ENCODE results near the gene SPRR2G. TPM values are rescaled to one million over a fixed set of nuclear protein-coding genes. Genes with fewer than 3 reads are reported as not detected.
"Not testable (repeated sequence)": the region's sequence is repeated elsewhere in the genome, so short reads cannot be mapped to it uniquely, and the experiment has no call there.

The SPRR2G gene
- total RNA-seq, 1 experiment from 2014 or later = not detected

GRCh38 chr1:153133267-153133666, 17.4 kb downstream of the SPRR2G start:
- H3K4me2 ChIP-seq (ENCODE audit: low read length) = no peak overlapping the region
- no peaks in the 10 kb centered on the region for H3K9me3 ChIP-seq (ENCODE audit: low read length)
- no peak overlapping the region for H2AFZ ChIP-seq (ENCODE audit: low read length)
- H3K79me2 ChIP-seq (ENCODE audit: low read length) = no peaks in the 10 kb centered on the region
- no peak overlapping the region for H3K9ac ChIP-seq (ENCODE audit: low read length)
- ATAC-seq (no peak), DNase-seq (no peak)
- H3F3A ChIP-seq (ENCODE audit: low read length, unreplicated experiment) = no peaks in the 10 kb centered on the region
- no peaks in the 10 kb centered on the region for H3K9me2 ChIP-seq (replicated peaks; ENCODE audit: low read length)
- H3K36me3 ChIP-seq (ENCODE audit: low read depth, low read length) = no peaks in the 10 kb centered on the region
- POLR2A ChIA-PET (ENCODE audit: unreplicated experiment) = no interaction called here
- CTCF ChIA-PET = no interaction called here
- no peaks in the 10 kb centered on the region for H3K4me1 ChIP-seq (ENCODE audit: insufficient read depth, low read length)
- TF ChIP-seq EZH2phosphoT487 (IDR thresholded peaks at IDR 0.05; ENCODE audit: borderline replicate concordance, low read length) (no peak), CTCF (conservative IDR thresholded peaks at IDR 0.05; ENCODE audit: low read depth, low read length) (no peak), EZH2 (IDR thresholded peaks at IDR 0.05; ENCODE audit: low read length, unreplicated experiment) (no peak)
- H3K27me3 ChIP-seq (ENCODE audit: low read length) = peaks cover 34% of the 10 kb centered on the region
- intact Hi-C loops (cut with micrococcal nuclease) = no loop called here
- no peak overlapping the region for H3K27ac ChIP-seq (ENCODE audit: low read length)
- no peak overlapping the region for H3K4me3 ChIP-seq (ENCODE audit: low read length)
- BruUV-seq (replicated peaks) = no TSS peak
- H4K20me1 ChIP-seq (ENCODE audit: low read length) = no peaks in the 10 kb centered on the region

- H3K4me3 ChIP-seq (ENCODE audit: low read length); H3K27ac ChIP-seq (ENCODE audit: low read length); H3K4me2 ChIP-seq (ENCODE audit: low read length); H3K9ac ChIP-seq (ENCODE audit: low read length); H3K9me2 ChIP-seq (replicated peaks; ENCODE audit: low read length); H3K36me3 ChIP-seq (ENCODE audit: low read depth, low read length); CTCF ChIA-PET; H4K20me1 ChIP-seq (ENCODE audit: low read length); intact Hi-C loops (cut with micrococcal nuclease); H3K4me1 ChIP-seq (ENCODE audit: insufficient read depth, low read length); POLR2A ChIA-PET (ENCODE audit: unreplicated experiment); H3K79me2 ChIP-seq (ENCODE audit: low read length); ATAC-seq; H3F3A ChIP-seq (ENCODE audit: low read length, unreplicated experiment); H2AFZ ChIP-seq (ENCODE audit: low read length); H3K9me3 ChIP-seq (ENCODE audit: low read length); DNase-seq; BruUV-seq (replicated peaks): not testable (repeated sequence)
- H3K27me3 ChIP-seq (ENCODE audit: low read length) = peaks cover 13% of the 10 kb centered on the region; the same call in 1 of the 2 replicates
Observed at GRCh38 chr1:153128688-153129087, 22.0 kb downstream of the SPRR2G start.

GRCh38 chr1:153127296-153127695, 23.4 kb downstream of the SPRR2G start:
- intact Hi-C loops (cut with micrococcal nuclease) = no loop called here
- no peak for ATAC-seq
- H3K4me1 ChIP-seq (ENCODE audit: insufficient read depth, low read length) = peaks cover 17% of the 10 kb centered on the region
- peaks cover 11% of the 10 kb centered on the region; the same call in 1 of the 2 replicates for H3K27me3 ChIP-seq (ENCODE audit: low read length)
- H3K9me2 ChIP-seq (replicated peaks; ENCODE audit: low read length) = no peaks in the 10 kb centered on the region; the same call in 1 of the 2 replicates
- no peak overlapping the region for H3K9ac ChIP-seq (ENCODE audit: low read length)
- TF ChIP-seq EZH2 (IDR thresholded peaks at IDR 0.05; ENCODE audit: low read length, unreplicated experiment) = no peak
- no peak for TF ChIP-seq CTCF (conservative IDR thresholded peaks at IDR 0.05; ENCODE audit: low read depth, low read length)
- TF ChIP-seq EZH2phosphoT487 (IDR thresholded peaks at IDR 0.05; ENCODE audit: borderline replicate concordance, low read length) = no peak
- no peaks in the 10 kb centered on the region for H4K20me1 ChIP-seq (ENCODE audit: low read length)
- no peak for DNase-seq
- CTCF ChIA-PET = no interaction called here
- H2AFZ ChIP-seq (ENCODE audit: low read length) = no peak overlapping the region
- BruUV-seq (replicated peaks) = no TSS peak
- H3K27ac ChIP-seq (ENCODE audit: low read length) = no peak overlapping the region
- no peaks in the 10 kb centered on the region for H3K36me3 ChIP-seq (ENCODE audit: low read depth, low read length)
- H3K9me3 ChIP-seq (ENCODE audit: low read length) = 0 out of 2 replicates have a peak, but pooled peaks cover 5% of the 10 kb centered on the region
- H3K79me2 ChIP-seq (ENCODE audit: low read length) = no peaks in the 10 kb centered on the region
- no peaks in the 10 kb centered on the region for H3F3A ChIP-seq (ENCODE audit: low read length, unreplicated experiment)
- no peak overlapping the region for H3K4me2 ChIP-seq (ENCODE audit: low read length)
- H3K4me3 ChIP-seq (ENCODE audit: low read length) = no peak overlapping the region
- POLR2A ChIA-PET (ENCODE audit: unreplicated experiment) = no interaction called here

Measured in PC-3 (cell line).